ENCODE measurements around the gene CSRNP2.

GRCh38 chr12:51047655-51048540 is 35.5 kb downstream of the CSRNP2 start, which contains the start of gene LETMD1:
- TF ChIP-seq CTCF (conservative IDR thresholded peaks at IDR 0.05; ENCODE audit: low read depth, low read length) (peak; percentile 93), EZH2phosphoT487 (IDR thresholded peaks at IDR 0.05; ENCODE audit: borderline replicate concordance, low read length) (no peak), EZH2 (IDR thresholded peaks at IDR 0.05; ENCODE audit: low read length, unreplicated experiment) (no peak)

Measured in PC-3 (cell line).